Left colon (tissue), 2 donors: ENCODE measurements around the gene DPP6. TPM values are rescaled to one million over a fixed set of nuclear protein-coding genes. Genes with fewer than 3 reads are reported as not detected.

Experiments used
- ATAC-seq: fragments of 200-7000 bp; cut with Tn5 transposase; one replicate; pipeline ENCODE4 v1.9.1; 2020; ENCODE audit warnings: mild to moderate bottlenecking, moderate library complexity
- DNase-seq, 2 donors: peaks; one replicate each; pipeline ENCODE4 v3.0.0-alpha.2; 2020
- intact Hi-C, 2 donors: fragments of 100-400 bp; cut with DNase I in 1 of 2; cut with micrococcal nuclease in 1 of 2; formaldehyde crosslinking; loops; one replicate each; pipeline versions ENCODE4 v1.11.2 to v1.14.0; 2022; cut with DNase I, micrococcal nuclease
- total RNA-seq, 2 donors: library from RNA; stranded (reverse); fragmentation: NEBNext Ultra II Directional; extraction: Animal tissue kit (Norgen Biotek cat#: 25700); gene quantifications; one replicate each; pipeline ENCODE4 v1.2.1, GENCODE V29; 2021
- donor health status: DM: no; HTN: no; CAD: no.
- donor health status: DM: yes; HTN: yes; CAD: no.

DPP6 gene
- total RNA-seq, 2 donors from 2014 or later, result 0.37 to 2.9 TPM

- no peak for ATAC-seq
- no peak for DNase-seq
- intact Hi-C loops, result no loop called here
Measured at GRCh38 chr7:154302380-154302779, 250.2 kb downstream of the DPP6 start.

- intact Hi-C loops, result no loop called here
- DNase-seq, result no peak
- no peak for ATAC-seq
Measured at GRCh38 chr7:154304231-154304630, 252.0 kb downstream of the DPP6 start.

- intact Hi-C loops, result no loop called here
- DNase-seq (no peak), ATAC-seq (no peak)
Measured at GRCh38 chr7:154304740-154305700, 252.8 kb downstream of the DPP6 start.

DNA sequence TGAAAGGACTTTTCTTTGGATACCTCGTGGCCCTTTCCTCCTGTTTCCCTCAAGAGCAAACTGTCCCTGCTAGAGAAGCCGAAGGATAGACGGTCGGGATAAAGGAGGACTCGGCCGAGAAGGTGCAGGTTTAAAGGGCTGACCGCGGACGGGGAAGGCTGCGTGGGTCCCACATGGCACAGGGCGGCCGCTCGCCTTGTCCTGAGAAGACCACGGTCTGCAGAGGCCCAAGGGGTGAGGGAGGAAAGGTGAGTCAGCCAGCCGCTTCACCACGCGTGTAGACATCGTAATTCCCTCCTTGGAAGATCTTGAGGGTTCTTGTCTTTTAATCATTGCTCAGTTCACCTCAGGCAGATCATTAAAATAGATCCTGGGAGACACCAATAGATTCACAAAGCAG is 253.8 kb downstream of the DPP6 start:
- intact Hi-C loops, result no loop called here
- ATAC-seq (no peak), DNase-seq (no peak)

- ATAC-seq (no peak), DNase-seq (no peak)
- intact Hi-C loops, result no loop called here
Measured at GRCh38 chr7:154308928-154309327, 256.7 kb downstream of the DPP6 start.

DNA sequence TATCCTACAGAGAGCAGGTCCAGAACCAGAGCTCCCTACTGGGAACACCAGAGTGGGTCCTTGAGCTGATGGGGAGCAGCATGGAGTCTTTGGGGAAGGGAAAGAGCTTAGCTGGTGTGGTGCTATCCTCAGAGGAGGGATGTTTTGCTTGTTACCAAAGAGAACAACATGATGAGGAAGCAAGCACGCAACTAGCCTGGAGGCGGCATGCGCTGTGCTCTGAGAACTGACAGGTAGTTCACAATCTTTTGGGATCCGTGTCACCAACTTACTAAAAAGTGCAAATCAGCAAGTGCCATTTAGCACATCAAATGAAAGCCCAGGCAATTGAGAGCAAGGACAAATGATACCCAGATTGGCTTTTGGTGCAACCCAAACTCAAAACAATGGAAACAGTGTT is 257.9 kb downstream of the DPP6 start:
- intact Hi-C loops, result no loop called here
- ATAC-seq (no peak), DNase-seq (no peak)

DNA sequence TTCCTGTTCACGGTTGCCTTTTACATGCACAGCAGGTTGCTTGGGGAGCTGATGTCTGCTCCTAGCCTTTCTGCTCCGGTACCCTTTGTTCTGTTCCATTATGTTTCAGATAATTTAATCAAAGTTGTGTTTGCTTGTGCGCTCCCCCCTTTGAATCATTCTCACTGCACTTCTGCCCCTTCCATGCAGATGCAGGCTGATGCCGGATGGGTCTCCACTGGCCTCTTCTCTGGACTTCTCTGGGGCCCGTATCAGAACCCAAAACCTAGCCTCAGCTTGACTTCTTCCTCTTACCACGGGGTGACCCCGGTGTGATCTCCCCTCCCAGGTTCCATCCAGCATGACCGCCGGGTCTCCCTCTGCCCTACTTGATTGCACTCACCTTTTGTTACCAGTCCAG is 272.0 kb downstream of the DPP6 start:
- ATAC-seq (no peak), DNase-seq (no peak)
- intact Hi-C loops, result no loop called here

GRCh38 chr7:154326421-154326820 is 274.2 kb downstream of the DPP6 start:
- intact Hi-C loops, result no loop called here
- DNase-seq (no peak), ATAC-seq (no peak)

DNA sequence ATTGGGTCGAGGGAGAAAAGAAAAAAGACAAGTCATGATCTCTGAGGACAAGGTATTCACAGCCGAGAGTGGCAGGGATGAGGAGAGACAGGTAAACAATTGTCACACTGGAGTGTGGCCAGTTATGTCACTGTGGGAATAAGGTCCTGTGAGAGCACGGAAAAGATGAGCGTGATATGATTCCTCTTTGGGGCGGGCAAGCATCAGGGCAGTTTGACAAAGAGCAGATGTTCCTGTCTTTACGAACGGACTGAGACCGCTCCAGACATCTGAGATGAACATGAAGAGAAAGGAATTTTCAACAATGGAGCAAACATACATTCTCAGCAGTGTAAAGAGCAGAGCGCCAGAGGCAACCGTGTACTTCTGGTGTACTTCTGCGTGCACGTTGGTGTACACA is 278.1 kb downstream of the DPP6 start:
- ATAC-seq (no peak), DNase-seq (no peak)
- intact Hi-C loops, result no loop called here

DNA sequence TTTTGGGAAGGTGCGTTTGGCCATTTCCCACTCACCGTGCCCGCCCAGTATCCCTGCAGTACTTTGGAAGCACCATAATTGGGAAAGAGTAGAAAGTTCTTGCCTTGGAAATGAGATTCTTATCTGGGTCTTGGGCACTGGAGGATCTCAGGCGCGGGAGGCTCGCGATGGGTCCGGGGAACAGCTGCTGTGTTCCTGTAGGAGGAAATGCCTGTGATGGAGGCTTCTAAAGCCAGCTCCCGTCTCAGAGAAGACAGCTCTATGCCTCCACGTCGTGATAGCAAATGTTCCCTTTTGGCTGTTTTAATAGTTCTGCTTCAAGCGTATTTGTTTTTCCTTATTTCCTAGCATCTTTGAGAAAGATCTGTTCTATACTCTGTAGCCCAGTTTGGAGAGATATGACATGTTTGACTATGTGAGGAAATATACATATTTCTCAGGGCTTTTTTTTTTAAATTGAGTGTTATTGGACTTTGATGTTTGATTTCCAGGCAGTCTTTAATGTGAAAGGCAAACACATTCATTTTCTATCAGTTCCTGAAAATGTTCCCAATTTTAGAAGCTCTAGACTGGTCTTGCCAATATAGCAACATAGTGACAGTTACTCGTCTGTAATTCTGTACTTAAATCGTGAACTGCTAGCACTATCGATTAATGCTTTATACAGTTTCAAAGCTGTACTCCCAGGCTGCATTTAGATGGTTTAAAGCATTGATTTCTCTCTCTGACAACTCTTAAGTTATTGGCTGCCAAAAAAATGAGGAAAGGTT is 280.8 kb downstream of the DPP6 start:
- no peak for DNase-seq
- intact Hi-C loops, result no loop called here
- ATAC-seq, result no peak

DNA sequence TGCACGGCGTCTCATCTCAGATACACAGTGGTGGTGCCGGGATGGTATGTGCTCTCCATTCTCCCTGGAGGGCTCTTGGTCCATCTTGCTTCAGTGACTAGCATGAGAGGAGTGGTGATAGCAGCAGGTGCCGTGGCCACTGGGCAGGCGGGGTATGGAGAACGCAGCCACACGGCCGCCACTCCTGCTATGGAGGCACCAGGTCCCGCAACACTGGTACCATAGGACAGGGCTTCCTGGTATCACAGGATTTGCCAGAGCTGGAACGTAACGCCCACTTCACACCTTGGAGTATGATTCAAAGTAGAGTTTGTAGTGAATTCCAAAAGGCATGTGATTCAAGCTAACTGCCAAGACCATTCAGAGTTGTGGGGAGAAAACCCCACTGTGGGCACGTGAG is 284.1 kb downstream of the DPP6 start:
- no peak for ATAC-seq

DNA sequence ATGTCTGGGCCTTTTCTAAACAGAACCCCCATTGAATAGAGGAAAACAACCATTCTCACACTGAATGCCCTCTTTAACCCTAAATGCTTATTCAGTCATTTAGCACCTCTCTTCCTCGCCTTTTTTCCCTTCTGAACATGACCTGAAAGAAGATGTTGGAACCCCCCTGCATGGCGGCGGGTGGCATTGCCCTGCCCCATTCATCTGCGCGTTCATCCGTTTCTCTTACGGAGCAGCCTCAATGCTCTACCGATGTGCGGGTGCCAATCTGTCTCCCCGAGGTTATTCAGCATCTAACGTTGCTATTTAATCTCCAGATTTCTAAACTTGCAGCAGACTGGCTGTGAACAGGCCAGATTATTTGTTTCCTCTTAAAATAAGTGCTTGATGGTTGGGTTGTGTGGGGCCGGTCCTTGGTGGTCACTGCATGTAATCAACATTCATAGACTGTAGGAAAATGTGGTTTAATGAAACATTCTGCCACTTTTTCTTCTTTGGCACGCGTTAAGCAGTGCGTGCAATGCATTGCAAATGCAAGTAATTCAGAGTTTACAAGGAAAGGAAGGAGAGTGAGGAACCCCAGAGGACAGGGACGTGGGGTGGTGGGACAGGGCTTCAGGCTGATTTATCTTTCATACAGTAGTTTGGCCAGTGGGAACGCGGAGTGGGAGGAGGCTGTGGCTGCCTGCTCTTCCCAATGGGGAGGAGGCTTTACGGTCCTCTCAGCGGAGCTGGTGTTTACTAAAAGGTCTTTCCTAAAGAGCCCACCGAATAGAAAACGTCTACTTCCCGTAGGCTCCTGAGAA is 286.7 kb downstream of the DPP6 start:
- ATAC-seq (no peak), DNase-seq (no peak)
- intact Hi-C loops, result no loop called here

More for the DNA sequence above, 284.1 kb downstream of the DPP6 start:
- no peak for DNase-seq
- intact Hi-C loops, result no loop called here

- no peak for DNase-seq
- ATAC-seq, result no peak
- intact Hi-C loops, result no loop called here
Measured at GRCh38 chr7:154342971-154343633, 290.9 kb downstream of the DPP6 start.

GRCh38 chr7:154343778-154344412 is 291.7 kb downstream of the DPP6 start:
- ATAC-seq (no peak), DNase-seq (no peak)
- intact Hi-C loops, result no loop called here

DNA sequence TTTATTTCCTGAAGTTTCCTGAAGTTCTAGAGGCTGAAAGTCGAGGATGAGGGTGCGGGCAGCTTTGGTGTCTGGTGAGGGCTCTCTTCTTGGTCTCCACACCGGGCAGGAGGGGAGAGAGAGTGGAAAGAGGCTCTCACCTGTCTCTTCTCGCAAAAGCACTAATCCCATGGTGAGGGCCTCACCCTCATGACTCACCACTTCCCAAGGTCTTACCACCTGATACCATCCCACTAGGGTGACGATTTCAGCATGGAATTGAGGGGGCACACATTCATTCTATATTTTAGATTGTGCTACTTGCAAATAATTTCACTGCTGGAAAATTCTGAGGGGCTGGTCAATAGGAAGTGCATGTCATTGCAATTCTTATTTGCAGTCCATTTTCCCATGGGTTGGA is 292.9 kb downstream of the DPP6 start:
- intact Hi-C loops, result no loop called here
- ATAC-seq (no peak), DNase-seq (no peak)

- ATAC-seq (no peak), DNase-seq (no peak)
- intact Hi-C loops, result no loop called here
Measured at GRCh38 chr7:154347700-154348266, 295.6 kb downstream of the DPP6 start.

DNA sequence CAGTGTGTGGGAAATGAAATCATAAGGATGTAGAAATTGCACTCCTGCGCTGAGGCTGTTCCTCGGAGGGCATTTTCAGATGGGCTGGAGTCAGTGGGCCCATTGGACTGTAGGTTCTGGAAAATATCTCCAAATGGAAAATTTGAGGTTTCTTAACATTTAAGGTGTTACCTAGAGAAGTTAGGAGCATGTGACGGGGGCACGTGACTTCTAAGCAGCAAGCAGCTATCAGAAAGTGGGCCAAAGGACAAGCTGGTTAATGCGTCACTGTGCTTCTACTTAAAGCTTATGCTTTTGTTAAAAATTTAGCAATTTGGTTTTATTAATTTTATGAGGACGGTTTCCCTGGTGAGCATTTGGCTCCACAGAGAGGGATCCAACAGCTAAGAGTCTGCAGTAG is 298.7 kb downstream of the DPP6 start:
- DNase-seq (no peak), ATAC-seq (no peak)
- intact Hi-C loops, result no loop called here

- intact Hi-C loops, result no loop called here
- no peak for ATAC-seq
- no peak for DNase-seq
Measured at GRCh38 chr7:154353355-154353767, 301.2 kb downstream of the DPP6 start.
